Erythroblast (primary cell): ENCODE measurements around the gene TULP1.

Source experiments
- GATA1 ChIP-seq: IDR thresholded peaks from 2 replicates; pipeline ENCODE4 v1.6.1; 2011; ENCODE audit warnings: low read depth, mild to moderate bottlenecking, control low read depth, low read length, moderate library complexity
- POLR2A ChIP-seq: IDR thresholded peaks from 2 replicates; pipeline ENCODE4 v1.6.1; 2011; ENCODE audit warnings: mild to moderate bottlenecking, low read length

DNA sequence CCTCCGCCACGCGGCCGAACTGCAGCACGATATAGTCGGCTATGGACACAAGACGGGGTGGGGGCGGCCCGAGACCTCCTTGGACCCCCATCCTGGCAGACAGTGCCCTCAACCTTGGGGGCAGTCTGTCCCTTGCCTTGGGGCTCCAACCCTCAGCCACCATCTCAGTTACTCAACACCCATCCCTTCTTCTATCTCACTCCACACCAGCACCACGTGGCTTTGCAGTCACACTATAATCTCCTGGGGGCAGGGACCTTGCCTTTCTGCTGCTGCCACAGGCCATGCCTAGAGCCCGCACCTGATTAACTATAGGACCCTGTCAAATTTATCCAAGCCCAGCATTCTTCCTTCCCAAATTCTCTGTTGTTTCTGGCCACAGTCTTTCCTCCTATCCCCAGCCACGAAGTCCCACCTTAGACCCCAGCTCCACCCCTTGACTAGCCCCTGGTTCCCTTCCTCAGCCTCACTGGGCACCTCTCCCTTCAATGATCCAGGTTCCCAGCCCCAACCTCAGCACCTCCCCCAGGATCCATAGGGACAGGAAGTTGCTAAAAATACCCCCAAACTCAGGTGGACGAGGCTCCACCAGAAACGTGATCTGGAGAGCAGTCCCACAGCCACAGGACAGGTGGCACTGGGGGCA, 14.2 kb downstream of the TULP1 start:
- TF ChIP-seq POLR2A (no peak), GATA1 (no peak)
